Measurements from ENCODE around the gene TRMO. TPM values are rescaled to one million over a fixed set of nuclear protein-coding genes. Genes with fewer than 3 reads are reported as not detected.

TRMO gene
- total and polyA plus RNA-seq, 2 experiments from 2014 or later: 5.0 to 6.4 TPM

DNA sequence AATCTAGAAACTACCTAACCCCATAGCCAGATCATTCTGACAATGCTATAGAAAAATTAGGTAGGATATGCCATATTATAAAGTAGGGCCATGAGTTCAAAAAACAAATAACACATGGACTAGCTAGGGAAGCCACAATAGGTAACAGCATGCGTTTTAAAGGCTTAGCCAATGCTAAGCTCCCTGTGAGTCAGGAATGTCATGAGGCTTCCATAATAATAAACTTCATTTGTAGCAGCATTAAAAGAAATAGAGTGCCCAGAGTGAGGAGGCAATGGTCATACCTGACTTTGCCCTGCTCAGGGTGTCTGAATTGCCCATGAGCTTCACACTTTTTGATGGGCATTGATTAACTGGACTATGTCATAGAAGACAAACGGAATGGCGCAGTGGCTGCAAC, 53.4 kb downstream of the TRMO start:
- no peaks in the 10 kb centered on the region for H3K36me3 ChIP-seq (ENCODE audit: insufficient read depth)
- Mint-ChIP-seq H3K4me3 (no peak overlapping the region), H3K4me1 (peaks cover 18% of the 10 kb centered on the region), H3K36me3 (ENCODE audit: low read depth) (peaks cover 8% of the 10 kb centered on the region; the same call in 2 of the 3 replicates), H3K27me3 (ENCODE audit: insufficient read depth, low read depth, poor library complexity) (peaks cover 5% of the 10 kb centered on the region), H3K27ac (peak overlapping the region; percentile 22; the same call in 1 of the 2 replicates), H3K9me3 (peaks cover 31% of the 10 kb centered on the region; the same call in 2 of the 3 replicates)
- peaks cover 4% of the 10 kb centered on the region for H3K9me2 ChIP-seq (ENCODE audit: insufficient read depth)
- no peak overlapping the region for H3K4me3 ChIP-seq
- DNase-seq (ENCODE audit: low spot score): peak; percentile 44
- peak overlapping the region; percentile 52; the same call in 1 of the 2 replicates for H3K4me2 ChIP-seq
- TF ChIP-seq EZH2phosphoT487 (IDR thresholded peaks at IDR 0.05; ENCODE audit: unreplicated experiment): no peak
- TF ChIP-seq, protein P1, sequence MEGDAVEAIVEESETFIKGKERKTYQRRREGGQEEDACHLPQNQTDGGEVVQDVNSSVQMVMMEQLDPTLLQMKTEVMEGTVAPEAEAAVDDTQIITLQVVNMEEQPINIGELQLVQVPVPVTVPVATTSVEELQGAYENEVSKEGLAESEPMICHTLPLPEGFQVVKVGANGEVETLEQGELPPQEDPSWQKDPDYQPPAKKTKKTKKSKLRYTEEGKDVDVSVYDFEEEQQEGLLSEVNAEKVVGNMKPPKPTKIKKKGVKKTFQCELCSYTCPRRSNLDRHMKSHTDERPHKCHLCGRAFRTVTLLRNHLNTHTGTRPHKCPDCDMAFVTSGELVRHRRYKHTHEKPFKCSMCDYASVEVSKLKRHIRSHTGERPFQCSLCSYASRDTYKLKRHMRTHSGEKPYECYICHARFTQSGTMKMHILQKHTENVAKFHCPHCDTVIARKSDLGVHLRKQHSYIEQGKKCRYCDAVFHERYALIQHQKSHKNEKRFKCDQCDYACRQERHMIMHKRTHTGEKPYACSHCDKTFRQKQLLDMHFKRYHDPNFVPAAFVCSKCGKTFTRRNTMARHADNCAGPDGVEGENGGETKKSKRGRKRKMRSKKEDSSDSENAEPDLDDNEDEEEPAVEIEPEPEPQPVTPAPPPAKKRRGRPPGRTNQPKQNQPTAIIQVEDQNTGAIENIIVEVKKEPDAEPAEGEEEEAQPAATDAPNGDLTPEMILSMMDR (conservative IDR thresholded peaks at IDR 0.05; ENCODE audit: low read depth in 2 of 2): no peak
- no peak for TF ChIP-seq ZNF114 (CRISPR knock-in tag; IDR thresholded peaks at IDR 0.05)
- TF ChIP-seq ZNF331 (CRISPR knock-in tag; IDR thresholded peaks at IDR 0.05; ENCODE audit: low read depth): no peak
- TF ChIP-seq POLR2AphosphoS5 (IDR thresholded peaks at IDR 0.05; ENCODE audit: low read depth): no peak
- TF ChIP-seq NANOG (IDR thresholded peaks at IDR 0.05; ENCODE audit: borderline replicate concordance): no peak
- TF ChIP-seq STAT1 (IDR thresholded peaks at IDR 0.05; ENCODE audit: unreplicated experiment): no peak
- no peak for TF ChIP-seq EZH2 (IDR thresholded peaks at IDR 0.05; ENCODE audit: low read depth, unreplicated experiment)
- no peak for TF ChIP-seq ETS1 (IDR thresholded peaks at IDR 0.05)
- no peak for TF ChIP-seq JUNB (IDR thresholded peaks at IDR 0.05; ENCODE audit: unreplicated experiment)
- TF ChIP-seq, protein P2, sequence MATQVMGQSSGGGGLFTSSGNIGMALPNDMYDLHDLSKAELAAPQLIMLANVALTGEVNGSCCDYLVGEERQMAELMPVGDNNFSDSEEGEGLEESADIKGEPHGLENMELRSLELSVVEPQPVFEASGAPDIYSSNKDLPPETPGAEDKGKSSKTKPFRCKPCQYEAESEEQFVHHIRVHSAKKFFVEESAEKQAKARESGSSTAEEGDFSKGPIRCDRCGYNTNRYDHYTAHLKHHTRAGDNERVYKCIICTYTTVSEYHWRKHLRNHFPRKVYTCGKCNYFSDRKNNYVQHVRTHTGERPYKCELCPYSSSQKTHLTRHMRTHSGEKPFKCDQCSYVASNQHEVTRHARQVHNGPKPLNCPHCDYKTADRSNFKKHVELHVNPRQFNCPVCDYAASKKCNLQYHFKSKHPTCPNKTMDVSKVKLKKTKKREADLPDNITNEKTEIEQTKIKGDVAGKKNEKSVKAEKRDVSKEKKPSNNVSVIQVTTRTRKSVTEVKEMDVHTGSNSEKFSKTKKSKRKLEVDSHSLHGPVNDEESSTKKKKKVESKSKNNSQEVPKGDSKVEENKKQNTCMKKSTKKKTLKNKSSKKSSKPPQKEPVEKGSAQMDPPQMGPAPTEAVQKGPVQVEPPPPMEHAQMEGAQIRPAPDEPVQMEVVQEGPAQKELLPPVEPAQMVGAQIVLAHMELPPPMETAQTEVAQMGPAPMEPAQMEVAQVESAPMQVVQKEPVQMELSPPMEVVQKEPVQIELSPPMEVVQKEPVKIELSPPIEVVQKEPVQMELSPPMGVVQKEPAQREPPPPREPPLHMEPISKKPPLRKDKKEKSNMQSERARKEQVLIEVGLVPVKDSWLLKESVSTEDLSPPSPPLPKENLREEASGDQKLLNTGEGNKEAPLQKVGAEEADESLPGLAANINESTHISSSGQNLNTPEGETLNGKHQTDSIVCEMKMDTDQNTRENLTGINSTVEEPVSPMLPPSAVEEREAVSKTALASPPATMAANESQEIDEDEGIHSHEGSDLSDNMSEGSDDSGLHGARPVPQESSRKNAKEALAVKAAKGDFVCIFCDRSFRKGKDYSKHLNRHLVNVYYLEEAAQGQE (IDR thresholded peaks at IDR 0.05; ENCODE audit: unreplicated experiment): no peak
- no peak for TF ChIP-seq CREB1 (CRISPR knock-in tag; IDR thresholded peaks at IDR 0.05; ENCODE audit: low read depth)
- TF ChIP-seq ZNF462 (CRISPR knock-in tag; IDR thresholded peaks at IDR 0.05): no peak
- no peaks in the 10 kb centered on the region for H3K79me2 ChIP-seq (replicated peaks; ENCODE audit: insufficient read depth)
- no peaks in the 10 kb centered on the region for H3F3A ChIP-seq (replicated peaks; ENCODE audit: low read depth)
- no peak overlapping the region for H2AFZ ChIP-seq
- ATAC-seq: peak; percentile 89
- no peaks in the 10 kb centered on the region for H4K20me1 ChIP-seq (replicated peaks; ENCODE audit: insufficient read depth)
- H3K27ac ChIP-seq (ENCODE audit: low read depth): no peak overlapping the region
- peaks cover 11% of the 10 kb centered on the region; the same call in 1 of the 2 replicates for H3K4me1 ChIP-seq (ENCODE audit: insufficient read depth)
- peaks cover 12% of the 10 kb centered on the region; the same call in 1 of the 2 replicates for H3K27me3 ChIP-seq (ENCODE audit: insufficient read depth)

Measured in GM23338 (cell line).